Esophagus mucosa (tissue), 1 donor: ENCODE measurements around the gene DOHH. TPM values are rescaled to one million over a fixed set of nuclear protein-coding genes. Genes with fewer than 3 reads are reported as not detected.

Source experiments
- ATAC-seq: fragments of 200-7000 bp; cut with Tn5 transposase; one replicate; pipeline ENCODE4 v1.9.1; 2020
- total RNA-seq: library from RNA; stranded (reverse); gene quantifications from one replicate; pipeline ENCODE4 v1.2.4, GENCODE V29; 2023
- donor health status: DM: yes; HTN: yes; CAD: no.

The DOHH gene
- total RNA-seq, 1 donor from 2014 or later: 11.1 TPM

- no peak for ATAC-seq
Measured at GRCh38 chr19:3477506-3477905, 23.0 kb downstream of the DOHH start.

GRCh38 chr19:3476830-3477229 is 23.6 kb downstream of the DOHH start:
- ATAC-seq: no peak

GRCh38 chr19:3475449-3475848 is 25.0 kb downstream of the DOHH start:
- no peak for ATAC-seq

GRCh38 chr19:3474614-3475013 is 25.9 kb downstream of the DOHH start:
- no peak for ATAC-seq

- no peak for ATAC-seq
Measured at GRCh38 chr19:3474010-3474409, 26.5 kb downstream of the DOHH start.

GRCh38 chr19:3471954-3472655 is 28.4 kb downstream of the DOHH start:
- ATAC-seq: peak; percentile 37

GRCh38 chr19:3470500-3471128 is 29.9 kb downstream of the DOHH start:
- no peak for ATAC-seq

- peak; percentile 18 for ATAC-seq
Measured at GRCh38 chr19:3469638-3470499, 30.6 kb downstream of the DOHH start.

- no peak for ATAC-seq
Measured at GRCh38 chr19:3468211-3468610, 32.3 kb downstream of the DOHH start.

GRCh38 chr19:3467437-3468198 is 32.9 kb downstream of the DOHH start:
- ATAC-seq: no peak

- no peak for ATAC-seq
Measured at GRCh38 chr19:3466635-3467034, 33.8 kb downstream of the DOHH start.

GRCh38 chr19:3465552-3465951 is 34.9 kb downstream of the DOHH start:
- ATAC-seq: no peak

GRCh38 chr19:3464587-3465235 is 35.8 kb downstream of the DOHH start:
- no peak for ATAC-seq

GRCh38 chr19:3463714-3464586 is 36.5 kb downstream of the DOHH start:
- no peak for ATAC-seq

- no peak for ATAC-seq
Measured at GRCh38 chr19:3462991-3463713, 37.3 kb downstream of the DOHH start.

- ATAC-seq: no peak
Measured at GRCh38 chr19:3459965-3460582, 40.4 kb downstream of the DOHH start.

GRCh38 chr19:3459089-3459881 is 41.2 kb downstream of the DOHH start:
- ATAC-seq: peak; percentile 44

GRCh38 chr19:3458229-3459088 is 42.0 kb downstream of the DOHH start:
- no peak for ATAC-seq
